ENCODE results near the gene SNX27.
"Not testable (repeated sequence)": the region's sequence is repeated elsewhere in the genome, so short reads cannot be mapped to it uniquely, and the experiment has no call there.

SNX27 gene

GRCh38 chr1:151604291-151604690, 7.6 kb upstream of the SNX27 start:
- no peak for DNase-seq (ENCODE audit: low spot score)

- DNase-seq (ENCODE audit: low spot score), result no peak
These were observed 5.5 kb upstream of the SNX27 start for GRCh38 chr1:151606384-151606783.

DNA sequence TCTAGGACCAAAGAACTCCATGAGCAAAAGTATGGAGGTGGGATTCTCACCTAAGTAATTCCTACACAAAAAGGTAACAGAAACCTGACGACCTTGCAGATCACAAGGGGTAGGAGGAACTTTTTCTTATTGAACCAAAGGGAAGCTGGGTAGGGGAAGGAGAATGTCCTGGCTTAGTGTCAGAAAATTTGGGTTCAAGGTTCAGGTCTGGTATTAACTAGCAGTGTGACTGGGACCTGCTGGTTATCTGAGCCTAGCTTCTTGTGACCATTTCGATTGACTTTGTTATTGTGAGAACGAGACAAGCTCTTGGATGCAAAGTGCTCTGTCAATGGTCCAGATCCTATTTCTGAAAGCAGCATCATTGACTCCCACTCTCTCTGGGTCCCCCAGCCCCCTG, 5.0 kb upstream of the SNX27 start:
- no peak for DNase-seq (ENCODE audit: low spot score)

DNA sequence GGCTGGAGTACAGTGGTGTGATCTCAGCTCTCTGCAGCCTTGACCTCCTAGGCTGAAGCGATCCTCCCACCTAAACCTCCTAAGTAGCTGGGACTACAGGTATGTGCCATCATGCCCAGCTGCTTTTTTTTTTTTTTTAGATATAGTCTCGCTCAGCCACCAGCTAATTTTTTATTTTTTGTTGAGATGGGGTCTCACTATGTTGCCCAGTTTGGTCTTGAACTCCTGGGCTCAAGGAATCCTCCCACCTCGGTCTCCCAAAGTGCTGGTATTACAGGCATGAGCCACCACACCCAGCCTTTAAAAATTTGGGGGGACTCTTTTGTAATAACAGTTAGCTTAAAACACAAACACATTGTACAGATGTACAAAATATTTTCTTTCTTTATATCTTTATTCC, 1.7 kb upstream of the SNX27 start:
- DNase-seq (ENCODE audit: low spot score), result no peak

DNA sequence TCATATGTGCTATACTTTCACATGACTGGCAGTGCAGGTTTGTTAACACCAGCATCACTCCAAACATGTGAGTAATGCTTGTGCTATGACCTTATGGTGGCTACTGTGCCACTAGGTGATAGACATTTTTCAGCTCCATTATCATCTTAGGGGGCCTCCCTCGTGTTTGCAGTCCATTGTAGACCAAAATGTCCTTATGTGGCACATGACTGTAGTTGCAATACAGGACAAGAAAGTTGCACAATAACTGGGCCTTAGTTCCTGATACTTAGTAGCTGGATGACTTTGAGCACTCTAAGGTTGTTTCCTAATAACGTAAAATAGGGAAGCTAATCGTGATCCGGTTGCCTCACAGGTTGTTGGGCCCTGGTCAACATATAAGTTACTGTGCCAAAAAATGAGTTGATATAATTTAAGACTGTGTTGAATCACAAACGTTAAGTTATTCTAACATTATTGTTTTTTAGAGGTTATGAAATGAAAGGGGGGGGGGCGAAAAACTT, 511 bp upstream of the SNX27 start:
- no peak for DNase-seq (ENCODE audit: low spot score)

DNA sequence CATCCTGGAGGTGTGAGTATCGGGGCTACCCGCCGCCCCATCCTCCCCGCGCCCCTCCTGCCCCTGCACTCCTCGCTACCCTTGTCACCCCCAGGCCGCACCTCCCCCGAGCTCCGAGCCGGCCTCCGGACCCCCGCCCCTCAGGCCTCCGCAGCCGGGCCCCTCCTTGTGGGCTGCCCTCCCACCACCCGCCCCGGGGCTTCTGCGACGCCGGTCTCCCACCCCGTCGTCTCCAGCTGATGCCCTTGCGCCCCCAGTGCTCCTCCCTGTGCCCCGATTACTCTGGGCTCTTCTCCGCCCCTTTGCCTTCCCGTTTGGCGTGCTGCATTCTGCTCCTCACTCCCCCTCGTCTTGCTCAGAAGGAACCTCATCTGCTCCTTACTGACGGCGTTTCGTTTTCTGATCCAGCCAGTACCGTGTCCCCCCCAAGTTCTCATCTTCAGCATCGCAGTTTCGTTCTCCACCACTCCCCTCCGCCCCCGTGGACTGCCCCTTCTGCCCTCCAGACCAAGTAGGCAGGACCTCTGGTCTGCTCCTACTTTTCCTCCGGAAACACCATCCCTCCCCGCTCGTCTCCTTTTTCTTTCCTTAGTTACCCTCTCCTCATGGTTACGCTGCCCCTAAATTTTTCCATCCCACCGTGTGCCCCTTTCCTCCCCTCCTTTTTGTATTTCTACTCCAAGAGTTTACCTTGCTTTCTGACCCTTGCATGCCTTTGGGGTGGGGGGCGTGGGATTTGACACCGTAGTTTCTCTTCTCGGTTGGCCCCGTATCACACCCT, 841 bp downstream of the SNX27 start:
- no peak for DNase-seq (ENCODE audit: low spot score)

GRCh38 chr1:151613282-151613780, 1.5 kb downstream of the SNX27 start:
- no peak for DNase-seq (ENCODE audit: low spot score)

- no peak for DNase-seq (ENCODE audit: low spot score)
These were observed 4.1 kb downstream of the SNX27 start for GRCh38 chr1:151615711-151616504.

GRCh38 chr1:151616505-151616849, 4.6 kb downstream of the SNX27 start:
- DNase-seq (ENCODE audit: low spot score), result no peak

DNA sequence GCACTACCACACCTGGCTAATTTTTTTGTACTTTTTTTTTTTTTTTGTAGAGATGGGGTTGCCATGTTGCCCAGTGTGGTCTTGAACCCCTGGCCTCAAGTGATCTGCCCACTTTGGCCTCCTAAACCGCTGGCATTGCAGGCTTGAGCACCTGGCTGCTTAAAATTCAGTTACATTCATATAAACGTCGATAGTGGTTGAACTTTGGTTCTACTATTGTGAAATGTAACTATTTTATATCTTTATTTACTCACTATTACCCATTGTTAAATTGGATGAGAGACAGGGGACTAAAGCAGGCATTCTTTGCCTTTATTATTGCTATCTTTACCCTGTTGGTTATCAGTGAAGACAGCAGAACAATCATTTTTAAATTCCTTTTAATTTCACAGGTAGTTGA, 6.2 kb downstream of the SNX27 start:
- no peak for DNase-seq (ENCODE audit: low spot score)

DNA sequence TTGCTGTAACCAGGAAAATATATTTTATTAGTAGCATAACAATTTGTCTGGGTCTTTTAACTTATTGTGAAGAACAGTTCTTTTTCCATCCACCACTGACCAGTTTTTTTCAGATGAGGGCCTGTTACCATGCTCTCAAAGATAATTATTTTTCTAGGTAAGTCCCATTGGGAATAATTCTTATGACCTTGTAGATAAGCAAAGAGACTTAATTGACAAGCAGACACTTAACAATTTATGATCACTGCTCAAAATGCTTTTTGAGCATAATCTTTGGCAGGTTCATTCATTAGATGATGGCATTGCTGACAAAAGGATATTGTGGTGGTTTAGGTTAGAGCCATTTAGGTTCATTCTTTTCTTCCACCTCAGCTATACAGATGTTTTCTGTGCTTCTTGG, 6.6 kb downstream of the SNX27 start:
- no peak for DNase-seq (ENCODE audit: low spot score)

DNA sequence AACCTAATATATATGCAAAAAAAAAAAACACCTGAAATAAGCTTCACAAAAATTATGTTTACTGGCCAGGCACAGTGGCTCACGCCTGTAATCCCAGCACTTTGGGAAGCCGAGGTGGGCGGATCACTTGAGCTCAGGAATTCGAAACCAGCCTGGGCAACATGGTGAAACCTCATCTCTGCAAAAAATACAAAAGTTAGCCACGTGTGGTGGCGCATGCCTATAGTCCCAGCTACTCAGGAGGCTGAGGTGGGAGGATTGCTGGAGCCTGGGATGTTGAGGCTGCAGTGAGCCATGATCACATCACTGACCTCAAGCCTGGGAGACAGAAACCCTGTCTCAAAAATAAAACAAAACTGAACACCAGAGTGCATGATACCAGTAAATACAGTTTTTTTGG, 7.1 kb downstream of the SNX27 start:
- not testable (repeated sequence) for DNase-seq (ENCODE audit: low spot score)

- no peak for DNase-seq (ENCODE audit: low spot score)
These were observed 7.7 kb downstream of the SNX27 start for GRCh38 chr1:151619489-151620093.

GRCh38 chr1:151620286-151620685, 8.4 kb downstream of the SNX27 start:
- DNase-seq (ENCODE audit: low spot score), result no peak

- DNase-seq (ENCODE audit: low spot score), result no peak
These were observed 9.5 kb downstream of the SNX27 start for GRCh38 chr1:151621351-151621750.

DNA sequence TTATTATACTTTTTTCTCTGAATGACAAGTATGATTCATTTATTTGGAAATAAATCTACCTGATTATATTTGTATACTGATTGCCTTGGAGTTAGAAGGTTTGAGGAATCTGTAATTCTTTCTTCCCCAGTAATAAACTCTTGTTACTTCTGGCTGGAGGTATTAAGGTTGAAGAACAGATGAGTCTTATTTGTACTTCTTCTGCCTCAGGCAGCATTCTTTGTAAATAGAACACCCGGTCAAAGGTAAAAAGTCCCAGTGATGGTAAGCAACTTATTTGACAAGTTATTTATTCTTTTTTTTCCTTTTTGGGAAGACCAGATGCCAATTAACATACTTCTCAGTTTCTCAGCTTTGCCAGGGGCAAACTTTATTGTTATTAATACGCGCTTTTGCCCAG, 12.9 kb downstream of the SNX27 start:
- DNase-seq (ENCODE audit: low spot score), result no peak

GRCh38 chr1:151626740-151627334, 15.0 kb downstream of the SNX27 start:
- no peak for DNase-seq (ENCODE audit: low spot score)

DNA sequence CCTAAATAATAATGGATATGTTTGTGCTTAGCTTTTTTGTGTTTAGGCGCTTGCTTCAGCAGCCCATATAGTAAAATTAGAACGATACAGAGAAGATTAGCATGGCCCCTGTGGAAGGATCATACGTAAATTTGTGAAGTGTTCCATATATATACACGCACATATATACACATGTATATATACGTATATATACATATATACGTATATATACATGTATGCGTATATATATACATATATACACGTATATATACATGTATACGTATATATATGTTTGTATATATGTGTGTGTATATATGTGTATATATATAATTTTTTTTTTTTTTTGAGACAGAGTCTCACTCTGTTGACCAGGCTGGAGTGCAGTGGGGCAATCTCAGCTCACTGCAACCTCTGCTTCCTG, 17.4 kb downstream of the SNX27 start:
- DNase-seq (ENCODE audit: low spot score), result no peak

DNA sequence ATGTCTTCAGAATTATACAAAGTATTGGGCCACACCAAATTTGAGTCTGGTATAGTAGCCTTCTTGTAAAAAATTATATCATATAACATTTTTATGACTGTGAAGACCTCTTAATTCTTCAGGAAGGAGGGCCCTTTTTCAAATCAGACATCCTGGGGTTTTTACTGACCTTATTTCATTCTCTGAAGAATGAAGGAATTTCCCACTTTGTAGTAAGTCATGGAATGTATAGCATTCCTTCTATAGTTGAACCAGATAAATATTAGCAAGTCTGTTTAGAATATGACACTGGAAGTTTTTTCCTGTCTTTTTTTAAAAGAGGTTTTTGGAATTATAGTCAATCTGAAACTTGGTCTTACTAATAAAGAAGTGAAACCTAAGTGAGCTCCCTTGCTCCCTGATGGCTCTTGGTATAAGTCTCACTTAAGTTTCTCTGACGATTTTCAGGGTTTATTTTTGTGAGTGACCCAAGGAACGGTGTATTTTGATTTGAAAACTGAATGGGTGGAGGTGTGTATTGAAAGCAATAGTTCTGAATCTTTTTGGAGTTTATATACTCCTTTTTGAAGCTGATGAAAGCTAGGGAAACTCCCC, 23.7 kb downstream of the SNX27 start:
- DNase-seq (ENCODE audit: low spot score), result no peak

GRCh38 chr1:151638074-151638775, 26.4 kb downstream of the SNX27 start:
- DNase-seq (ENCODE audit: low spot score), result no peak

DNA sequence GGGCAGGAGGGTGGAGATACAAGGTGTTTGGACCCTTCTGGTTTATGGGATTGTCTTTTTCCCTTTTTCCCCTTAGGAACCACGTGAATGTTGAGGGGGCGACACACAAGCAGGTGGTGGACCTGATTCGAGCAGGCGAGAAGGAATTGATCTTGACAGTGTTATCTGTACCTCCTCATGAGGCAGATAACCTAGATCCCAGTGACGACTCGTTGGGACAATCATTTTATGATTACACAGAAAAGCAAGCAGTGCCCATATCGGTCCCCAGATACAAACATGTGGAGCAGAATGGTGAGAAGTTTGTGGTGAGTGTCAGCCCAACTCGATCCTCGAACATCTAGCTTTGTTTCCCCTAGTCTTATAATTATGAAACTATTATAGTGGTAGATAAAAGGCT, 27.0 kb downstream of the SNX27 start:
- no peak for DNase-seq (ENCODE audit: low spot score)
